Measurements from ENCODE around the gene CRISPLD2.

CRISPLD2 gene

DNA sequence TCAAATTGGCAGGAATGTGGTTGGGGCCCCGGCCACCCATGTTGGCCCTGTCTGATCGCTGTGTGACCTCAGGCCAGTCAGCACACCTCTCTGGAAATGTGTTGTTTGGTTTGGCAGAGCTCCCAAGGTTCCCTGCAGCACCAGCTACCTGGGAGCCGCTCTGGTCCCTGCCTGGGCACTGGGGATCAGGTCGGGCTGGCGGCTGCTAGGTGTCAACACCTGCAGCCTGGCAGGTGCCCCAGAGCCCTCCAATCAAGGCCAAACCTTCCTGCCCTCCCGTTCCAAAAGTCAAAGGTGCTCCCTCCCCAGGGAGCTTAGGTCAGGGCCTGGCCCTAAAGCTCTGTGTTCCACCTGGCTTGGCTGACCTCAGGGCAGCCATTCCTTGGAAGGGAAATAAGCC, 135.6 kb downstream of the CRISPLD2 start:
- no peak for DNase-seq (ENCODE audit: low read depth)

DNA sequence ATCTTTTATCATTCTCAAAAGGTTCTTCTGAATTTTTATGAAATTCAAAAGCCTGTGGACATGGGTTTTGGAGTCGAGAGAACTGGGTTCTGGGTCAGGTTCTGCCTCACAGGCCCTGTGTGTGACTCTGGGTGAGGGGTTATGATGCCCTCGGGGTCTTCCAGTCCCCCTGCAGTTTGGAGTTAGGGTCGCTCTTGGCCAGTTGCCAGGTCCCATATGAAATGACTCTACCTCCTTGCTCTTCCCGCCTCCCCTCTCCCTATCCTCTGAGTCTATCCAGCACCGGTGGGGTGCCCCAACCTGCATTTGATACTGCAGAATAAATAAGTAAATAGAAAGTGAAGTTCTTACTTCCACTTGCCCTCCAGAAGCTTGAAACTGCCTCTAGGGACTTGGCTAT, 137.4 kb downstream of the CRISPLD2 start:
- DNase-seq (ENCODE audit: low read depth) = no peak

DNA sequence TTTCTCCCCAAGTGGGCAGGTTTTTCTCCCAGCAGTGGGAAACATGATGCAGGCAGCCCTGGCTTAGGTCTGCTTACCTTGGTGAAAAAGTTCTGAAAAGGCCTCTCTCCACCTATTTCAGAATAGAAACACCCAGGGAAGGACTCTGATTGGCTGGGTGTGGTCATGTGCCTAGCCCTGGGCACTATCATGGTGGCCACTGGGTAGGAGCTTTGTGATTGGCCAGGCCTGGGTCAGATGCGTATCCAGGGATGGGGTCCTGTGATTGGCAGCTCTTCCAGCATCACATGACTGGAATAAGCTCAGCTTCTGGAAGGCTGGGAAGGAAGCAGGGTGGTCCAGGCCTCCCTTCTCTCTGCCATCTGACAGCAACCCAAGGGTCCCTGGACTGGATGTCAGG, 138.0 kb downstream of the CRISPLD2 start:
- DNase-seq (ENCODE audit: low read depth) = no peak

All from GM04503 (cell line).